Activated CD4-positive, alpha-beta T cell treated with anti-CD3 and anti-CD28 coated beads for 48 hours (primary cell): Measurements from ENCODE around the gene UCKL1.
A peak's percentile ranks its signal among the peaks of the same experiment; 100 is the strongest.

ENCODE experiments used
- DNase-seq: peaks from one replicate; pipeline ENCODE4 v3.0.0-alpha.2; 2020

The UCKL1 gene

DNA sequence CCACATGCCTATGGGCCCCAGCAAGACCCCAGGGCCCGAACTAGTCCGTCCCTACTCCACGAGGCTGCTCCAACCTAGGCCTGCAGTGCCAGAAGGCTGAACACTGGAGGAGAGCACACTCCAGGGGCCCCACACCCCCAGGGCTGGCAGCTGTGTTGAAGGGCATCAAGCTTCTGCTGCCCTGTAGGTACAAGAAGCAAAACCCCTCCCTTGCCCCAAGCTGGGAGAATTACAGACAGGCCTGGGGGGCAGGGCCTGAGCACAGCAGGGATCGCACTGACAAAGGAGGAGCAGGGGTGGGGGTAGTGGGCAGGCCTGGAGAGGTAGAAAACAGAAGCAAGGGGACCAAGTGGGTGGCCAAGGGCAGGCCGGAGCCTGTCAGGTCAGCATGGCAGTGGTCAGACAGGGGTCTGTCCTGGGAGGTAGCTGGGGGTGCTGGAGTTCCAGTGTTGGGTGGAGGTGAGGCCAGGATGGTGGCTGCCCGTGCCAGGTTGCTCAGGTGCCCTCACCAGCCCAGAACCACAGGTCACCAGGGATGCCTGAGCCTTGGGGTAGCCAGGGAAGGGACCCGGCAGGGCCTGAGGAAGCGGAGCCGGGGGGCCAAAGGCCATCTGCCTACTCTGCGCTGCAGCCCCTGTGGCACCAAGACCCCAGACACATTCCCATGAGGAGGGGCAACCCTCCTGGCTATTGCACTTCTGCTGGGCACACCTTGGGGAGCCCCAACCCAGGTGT is 2.9 kb upstream of the UCKL1 start:
- DNase-seq = no peak

DNA sequence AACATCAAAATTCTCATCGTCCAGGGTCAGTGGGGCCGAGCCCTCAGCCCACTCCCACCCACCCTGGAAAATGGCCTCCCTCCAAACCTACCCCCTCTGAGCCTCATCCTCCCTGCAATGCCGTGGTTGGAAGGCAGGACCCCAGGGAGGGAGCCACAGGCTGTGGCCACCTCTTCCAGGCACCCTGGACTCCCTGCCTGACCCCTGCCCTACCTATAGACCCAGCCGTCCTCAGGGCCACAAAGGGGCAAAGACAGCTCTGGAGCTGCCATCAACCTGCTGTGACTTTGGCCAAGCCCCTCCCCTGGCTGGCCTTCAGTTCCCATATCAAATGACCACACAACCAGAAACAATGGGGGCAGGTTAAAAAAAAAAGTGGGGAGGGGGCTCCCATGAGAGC is 2.3 kb upstream of the UCKL1 start:
- DNase-seq = no peak

DNA sequence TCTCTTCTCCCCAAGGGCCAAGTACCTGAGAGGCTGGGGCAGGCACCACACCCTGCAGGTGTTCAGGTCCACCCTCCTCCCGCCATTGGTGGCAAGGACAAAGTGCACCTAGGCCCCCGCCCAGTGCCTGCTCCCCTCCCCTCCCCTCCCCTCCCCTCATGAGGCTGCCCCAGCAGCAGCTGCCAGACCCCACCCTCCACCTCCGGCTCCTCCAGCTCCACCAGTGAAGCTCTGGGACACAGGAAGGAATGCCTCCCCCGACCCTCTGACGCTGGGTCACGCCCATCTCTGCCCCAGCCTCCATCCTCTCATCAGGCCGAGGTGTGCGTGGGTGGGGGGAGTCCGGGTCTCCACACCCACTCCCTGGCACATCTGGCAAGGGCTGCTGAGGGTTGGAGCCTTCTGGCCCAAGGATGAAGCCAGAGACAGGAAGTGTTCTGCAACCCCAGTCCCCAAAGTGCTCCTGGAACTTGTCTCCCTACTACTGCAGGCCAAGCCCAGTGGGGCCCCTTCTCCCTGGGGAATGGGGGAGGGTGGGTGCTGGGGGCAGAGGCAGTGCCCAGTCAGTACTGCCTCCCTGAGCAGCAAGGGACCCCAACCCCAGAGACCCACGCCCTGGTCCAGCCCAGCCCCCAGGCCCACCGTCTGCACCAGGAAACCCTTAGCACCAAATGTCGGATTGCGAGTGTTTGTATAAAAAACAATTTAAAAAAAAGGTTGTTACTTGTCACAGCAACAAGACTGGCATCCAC is 1.6 kb upstream of the UCKL1 start:
- peak; percentile 65 for DNase-seq

- DNase-seq = peak; percentile 84
Observed at GRCh38 chr20:63957004-63957689, 931 bp upstream of the UCKL1 start.

- DNase-seq = no peak
Observed at GRCh38 chr20:63956664-63957003, 418 bp upstream of the UCKL1 start.

- peak; percentile 38 for DNase-seq
Observed at GRCh38 chr20:63955281-63955826, 862 bp downstream of the UCKL1 start.

- no peak for DNase-seq
Observed at GRCh38 chr20:63953764-63954429, 2.3 kb downstream of the UCKL1 start.

DNA sequence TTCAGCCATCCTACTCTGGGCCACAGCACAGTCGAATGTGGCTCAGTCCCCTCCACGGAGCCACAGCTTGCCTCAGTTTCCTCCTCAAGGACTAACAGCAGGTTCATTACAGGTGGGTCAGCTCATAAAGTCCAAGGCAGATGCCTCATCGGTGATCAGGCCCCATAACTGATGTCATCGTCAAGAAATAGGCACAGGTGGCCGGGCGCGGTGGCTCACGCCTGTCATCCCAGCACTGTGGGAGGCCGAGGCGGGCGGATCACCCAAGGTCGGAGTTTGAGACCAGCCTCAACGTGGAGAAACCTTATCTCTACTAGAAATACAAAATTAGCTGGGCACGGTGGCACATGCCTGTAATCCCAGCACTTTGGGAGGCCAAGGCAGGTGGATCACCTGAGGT is 3.4 kb downstream of the UCKL1 start:
- DNase-seq = no peak

GRCh38 chr20:63952210-63952535 is 4.0 kb downstream of the UCKL1 start:
- no peak for DNase-seq

DNA sequence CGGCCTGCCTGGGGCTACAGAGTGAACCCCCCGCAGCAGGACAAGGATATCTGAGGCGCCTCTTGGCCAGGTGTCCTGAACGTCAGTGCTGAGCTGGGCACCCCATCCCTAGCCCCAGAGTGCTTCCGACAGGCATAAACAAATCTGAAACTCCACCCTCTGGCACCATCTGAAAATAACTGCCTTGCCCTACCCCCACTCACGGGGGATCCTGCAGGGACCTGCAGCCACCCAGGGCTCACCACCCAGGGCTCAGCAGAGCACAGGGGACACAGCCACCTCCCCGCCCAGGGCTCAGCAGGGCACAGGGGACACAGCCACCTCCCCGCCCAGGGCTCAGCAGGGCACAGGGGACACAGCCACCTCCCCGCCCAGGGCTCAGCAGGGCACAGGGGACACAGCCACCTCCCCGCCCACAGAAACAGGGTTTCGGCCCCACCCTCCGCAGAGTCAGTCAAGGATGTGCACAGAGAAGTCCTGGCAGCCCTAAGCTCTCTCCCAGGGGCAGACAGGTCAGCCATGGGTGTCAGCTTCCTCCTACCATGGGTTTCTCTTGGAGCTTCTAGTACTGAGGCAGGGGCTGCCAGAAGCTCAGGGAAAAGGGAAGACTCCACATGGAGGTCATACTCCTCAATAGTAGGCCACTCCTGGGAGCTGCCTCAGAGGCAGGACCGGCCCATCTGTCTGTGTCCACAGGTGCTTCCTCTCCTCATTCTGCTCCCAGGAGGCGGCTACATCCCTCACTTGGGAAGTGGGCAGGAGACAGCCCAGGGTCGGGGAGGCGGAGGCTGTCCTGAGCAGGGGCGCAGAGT is 4.6 kb downstream of the UCKL1 start:
- DNase-seq = no peak

DNA sequence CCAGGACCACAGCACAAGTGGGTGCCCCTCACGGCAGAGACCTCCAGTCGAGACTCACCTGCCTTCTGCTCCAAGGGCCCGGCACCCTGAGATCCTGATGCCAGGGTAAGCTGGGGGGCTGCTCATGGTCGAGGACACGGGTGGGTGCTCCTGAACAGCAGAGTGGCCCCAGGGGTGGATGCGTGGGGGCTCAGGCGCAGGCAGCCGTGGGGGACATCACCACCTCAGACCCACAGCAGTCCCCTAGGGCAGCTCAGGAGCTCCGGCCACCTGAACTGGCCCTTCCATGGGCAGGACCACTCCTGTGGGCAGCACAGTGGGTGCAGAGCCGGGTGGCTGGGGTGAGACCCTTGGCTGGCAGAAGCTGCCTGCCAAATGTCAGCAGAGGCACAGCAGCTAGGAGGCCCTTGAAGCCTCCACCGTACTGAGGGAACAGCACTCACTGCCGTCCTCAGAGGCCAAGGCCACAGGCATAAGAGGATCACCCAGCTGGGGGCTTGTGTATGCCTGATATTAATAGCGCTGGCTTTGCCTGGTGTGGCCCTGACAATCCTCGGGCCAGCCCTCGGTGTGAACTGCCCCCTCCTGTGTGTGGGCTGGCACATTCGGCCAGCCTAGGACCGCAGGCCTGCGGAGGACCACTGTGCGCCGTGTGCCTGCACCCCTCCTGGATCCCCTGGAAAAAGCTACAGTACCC is 5.4 kb downstream of the UCKL1 start:
- DNase-seq = no peak

DNA sequence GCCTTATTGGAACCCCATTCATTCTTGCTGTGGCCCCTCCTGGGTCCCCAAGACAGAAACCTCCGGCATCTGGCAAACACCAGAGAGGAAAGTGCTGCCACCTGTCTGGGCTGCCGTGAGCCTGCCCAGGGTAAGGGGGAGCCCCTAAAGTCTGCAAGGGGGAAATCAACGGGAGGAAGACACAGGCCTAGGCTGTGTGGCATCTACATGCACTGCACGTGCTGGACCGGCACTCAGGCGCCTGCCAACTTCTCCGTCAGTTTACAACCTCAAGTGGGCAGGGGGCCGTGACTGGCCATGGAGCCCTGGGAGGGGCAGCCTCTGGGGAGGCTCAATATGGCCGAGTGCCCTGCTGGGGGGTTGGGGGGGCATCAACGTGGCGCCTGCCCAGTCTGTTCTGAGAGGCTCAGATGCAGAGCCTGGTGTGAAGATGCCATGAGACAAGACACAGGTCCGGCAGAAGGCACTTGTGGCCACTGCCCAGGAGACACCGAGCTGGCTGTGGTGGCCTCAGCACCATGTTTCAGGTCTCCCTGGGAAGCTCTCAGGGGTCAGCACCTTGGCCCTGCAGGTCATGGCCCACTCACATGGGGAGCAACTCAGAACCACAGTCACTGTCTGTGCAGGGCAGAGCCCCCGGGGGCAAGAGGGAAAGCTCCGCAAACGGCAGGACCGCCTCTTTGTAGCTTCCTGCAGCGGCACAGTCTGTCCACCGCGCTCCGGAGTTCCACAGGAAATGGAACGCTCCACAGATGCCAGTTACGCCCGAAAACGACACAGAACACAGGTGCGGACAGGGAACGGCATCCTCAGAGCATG is 8.4 kb downstream of the UCKL1 start:
- peak; percentile 45 for DNase-seq

- DNase-seq = no peak
Observed at GRCh38 chr20:63946986-63947637, 9.1 kb downstream of the UCKL1 start.

DNA sequence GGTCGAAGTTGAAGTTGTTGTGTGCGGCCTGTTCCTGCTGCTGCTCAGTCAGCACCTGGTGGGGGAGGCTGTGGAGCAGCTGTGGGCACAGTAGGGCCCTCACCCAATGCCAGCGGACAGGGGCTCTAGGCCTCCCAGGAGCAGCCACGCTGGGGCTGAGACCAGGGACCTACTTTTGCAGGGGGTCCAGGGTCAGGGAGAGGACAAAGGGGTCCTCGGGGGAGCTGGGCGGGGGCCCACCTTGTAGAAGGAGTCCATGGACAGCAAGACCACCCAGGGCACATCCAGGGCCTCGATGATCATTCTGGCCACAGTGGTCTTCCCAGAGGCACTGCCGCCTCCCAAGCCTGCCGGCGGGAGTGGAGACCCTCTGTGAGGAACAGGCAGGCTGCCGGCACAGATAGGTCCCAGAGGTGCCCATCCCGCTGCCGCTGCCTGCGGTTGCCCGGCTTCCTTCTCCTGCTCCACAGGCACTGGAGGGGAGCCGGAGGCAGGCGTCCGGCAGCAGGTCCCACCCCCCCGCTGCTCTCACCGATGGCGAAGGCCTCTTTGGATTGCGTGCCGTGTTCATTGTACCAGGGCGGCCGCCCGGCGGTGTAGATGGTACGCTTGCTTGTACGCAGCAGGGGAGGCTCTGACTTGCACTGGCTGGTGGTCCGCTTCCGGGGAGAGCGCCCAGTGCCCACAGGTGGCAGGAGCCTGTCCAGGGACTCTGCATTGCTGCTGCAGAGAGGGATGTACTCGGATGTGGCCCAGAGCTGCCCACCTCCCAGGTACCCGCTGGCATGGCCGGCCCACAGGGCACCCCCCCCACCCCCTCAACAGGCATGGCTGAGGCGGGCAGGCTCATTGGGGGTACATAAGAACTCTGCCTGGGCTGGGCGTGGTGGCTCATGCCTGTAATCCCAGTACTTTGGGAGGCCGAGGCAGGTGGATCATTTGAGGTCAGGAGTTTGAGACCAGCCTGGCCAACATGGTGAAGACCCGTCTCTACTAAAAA is 10.0 kb downstream of the UCKL1 start:
- no peak for DNase-seq

DNA sequence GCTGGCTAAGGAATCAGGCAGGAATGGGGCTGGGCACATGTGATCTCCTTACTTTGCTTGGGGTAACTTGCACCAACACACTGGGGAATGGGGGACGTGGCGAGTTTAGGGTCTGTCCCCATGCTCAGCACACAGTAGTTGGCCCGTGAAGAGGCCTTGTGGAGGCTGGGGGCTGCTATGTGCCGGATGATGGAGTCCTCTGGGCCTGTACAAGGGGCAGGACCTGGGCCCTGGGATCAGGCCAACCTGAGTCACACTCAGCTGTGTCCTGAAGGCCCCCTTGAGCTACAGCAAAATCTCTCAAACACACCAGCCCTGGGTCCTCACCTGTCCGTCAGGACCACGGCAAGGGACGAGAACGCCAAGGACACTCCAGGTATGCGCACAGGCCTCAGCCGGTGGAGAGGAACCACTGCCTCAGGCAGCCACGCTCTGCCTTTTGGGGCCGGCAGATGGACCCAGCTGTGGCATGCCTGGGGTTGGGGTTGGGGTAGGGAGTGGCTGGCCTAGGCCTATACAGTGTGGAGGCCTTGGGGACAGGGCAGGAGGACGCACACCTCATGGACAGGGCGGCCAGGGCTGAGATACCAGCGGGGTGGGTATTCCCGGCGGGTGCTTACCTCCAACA is 11.1 kb downstream of the UCKL1 start:
- no peak for DNase-seq

DNA sequence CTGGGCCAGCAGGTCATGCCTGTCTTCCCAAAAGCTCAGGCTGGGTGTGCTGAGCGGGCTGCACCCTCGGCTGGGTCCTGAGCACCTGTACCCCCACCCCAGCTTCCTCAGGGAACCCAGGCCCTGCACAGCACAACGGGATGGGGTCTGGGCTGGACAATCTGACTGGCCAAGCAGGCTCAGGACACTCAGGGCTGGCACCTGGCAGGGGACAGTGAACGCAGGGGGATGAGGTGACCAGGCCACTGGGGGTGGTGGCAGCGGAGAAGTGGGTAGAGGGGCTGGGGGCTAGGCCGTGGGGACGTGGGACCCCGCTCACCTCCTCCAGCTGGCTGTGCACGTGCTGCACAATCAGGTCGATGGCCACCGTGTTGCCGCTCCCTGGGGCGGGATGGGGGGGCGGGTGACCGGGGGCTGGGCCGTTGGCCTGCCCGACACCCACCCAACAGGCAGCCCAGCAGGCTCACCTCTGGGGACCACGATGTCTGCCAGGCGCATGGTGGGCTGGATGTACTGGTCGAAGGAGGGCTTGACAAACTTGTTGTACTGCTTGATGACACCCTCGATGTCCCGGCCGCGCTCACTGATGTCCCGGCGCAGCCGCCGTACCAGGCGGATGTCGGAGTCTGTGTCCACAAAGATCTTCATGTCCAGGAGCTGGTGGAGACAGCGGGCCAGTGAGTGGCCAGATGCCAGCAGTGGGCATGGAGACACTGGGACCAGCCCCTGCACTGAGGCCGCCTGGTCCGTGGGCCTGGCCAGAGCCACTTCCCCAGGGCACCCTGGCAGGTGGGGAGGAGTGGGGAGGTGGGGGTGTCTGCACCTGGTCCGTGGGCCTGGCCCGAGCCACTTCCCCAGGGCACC is 11.9 kb downstream of the UCKL1 start:
- DNase-seq = no peak

- DNase-seq = no peak
Observed at GRCh38 chr20:63943808-63944077, 12.5 kb downstream of the UCKL1 start.
